ENCODE results near the gene MED31. TPM values are rescaled to one million over a fixed set of nuclear protein-coding genes. Genes with fewer than 3 reads are reported as not detected.

Gene MED31
- total RNA-seq, 3 donors from 2014 or later (not counting 1 experiment from before 2014, with no cell fraction given), result 8.3 to 26.1 (median 19.1) TPM

DNA sequence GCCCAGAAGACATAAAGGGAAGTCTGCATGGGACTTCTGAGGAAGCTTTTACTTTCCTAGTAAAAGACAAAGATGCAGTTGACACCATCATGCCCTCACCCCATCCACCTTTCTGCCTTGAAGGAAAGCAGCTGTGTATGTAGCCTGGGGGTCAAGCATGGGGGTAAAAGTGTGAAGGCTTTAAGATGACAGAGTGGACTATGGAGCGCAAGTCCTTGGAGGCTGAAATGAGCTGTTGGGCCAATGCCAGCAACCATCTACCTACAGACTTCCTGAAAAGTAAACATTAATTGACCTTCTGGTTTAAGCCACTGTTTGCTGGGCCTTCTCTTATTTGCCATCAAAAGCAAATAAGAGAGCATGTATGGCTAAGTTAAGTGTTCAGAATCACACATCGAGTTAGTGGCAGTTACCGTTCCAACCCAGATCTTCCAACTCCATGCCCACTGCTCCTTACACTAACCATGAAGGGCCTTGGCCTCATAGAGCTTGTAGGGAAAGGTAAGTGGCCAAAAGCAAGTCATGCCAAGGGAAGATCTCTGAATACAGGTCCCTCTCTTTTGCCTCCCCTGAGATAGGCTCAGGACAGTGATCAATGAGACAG, 31.8 kb upstream of the MED31 start:
- peaks cover 0 to 2% of the 10 kb centered on the region in 2 donors for H3K4me1 Mint-ChIP-seq
- 96% methylated on average over 3 of the region's 3 CpGs for WGBS (ENCODE audit: insufficient coverage)
- Histone ChIP-seq H3K4me1 (ENCODE audit: control insufficient read depth, insufficient read depth, low read length) (peaks cover 2% of the 10 kb centered on the region), H3K27me3 (ENCODE audit: control insufficient read depth, insufficient read depth, low read length) (peaks cover 1% of the 10 kb centered on the region), H3K36me3 (ENCODE audit: control insufficient read depth, insufficient read depth, low read length) (no peaks in the 10 kb centered on the region), H3K9me3 (ENCODE audit: control insufficient read depth, insufficient read depth, low read length) (no peaks in the 10 kb centered on the region), H3K4me3 (ENCODE audit: low read length) (no peak overlapping the region), H3K27ac (ENCODE audit: low read length) (no peak overlapping the region)
- no peak overlapping the region for H3K4me3 Mint-ChIP-seq
- no peaks in the 10 kb centered on the region for H3K36me3 Mint-ChIP-seq
- TF ChIP-seq, protein P1, sequence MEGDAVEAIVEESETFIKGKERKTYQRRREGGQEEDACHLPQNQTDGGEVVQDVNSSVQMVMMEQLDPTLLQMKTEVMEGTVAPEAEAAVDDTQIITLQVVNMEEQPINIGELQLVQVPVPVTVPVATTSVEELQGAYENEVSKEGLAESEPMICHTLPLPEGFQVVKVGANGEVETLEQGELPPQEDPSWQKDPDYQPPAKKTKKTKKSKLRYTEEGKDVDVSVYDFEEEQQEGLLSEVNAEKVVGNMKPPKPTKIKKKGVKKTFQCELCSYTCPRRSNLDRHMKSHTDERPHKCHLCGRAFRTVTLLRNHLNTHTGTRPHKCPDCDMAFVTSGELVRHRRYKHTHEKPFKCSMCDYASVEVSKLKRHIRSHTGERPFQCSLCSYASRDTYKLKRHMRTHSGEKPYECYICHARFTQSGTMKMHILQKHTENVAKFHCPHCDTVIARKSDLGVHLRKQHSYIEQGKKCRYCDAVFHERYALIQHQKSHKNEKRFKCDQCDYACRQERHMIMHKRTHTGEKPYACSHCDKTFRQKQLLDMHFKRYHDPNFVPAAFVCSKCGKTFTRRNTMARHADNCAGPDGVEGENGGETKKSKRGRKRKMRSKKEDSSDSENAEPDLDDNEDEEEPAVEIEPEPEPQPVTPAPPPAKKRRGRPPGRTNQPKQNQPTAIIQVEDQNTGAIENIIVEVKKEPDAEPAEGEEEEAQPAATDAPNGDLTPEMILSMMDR (IDR thresholded peaks at IDR 0.05), result no peak
- H3K27me3 Mint-ChIP-seq (ENCODE audit: low read depth in 2 of 2), result peaks cover 40 to 66% of the 10 kb centered on the region in 2 donors
- DNase-seq, result no peak
- no peak for ATAC-seq
- intact Hi-C loops (cut with micrococcal nuclease), result no loop called here
- no peaks in the 10 kb centered on the region for H3K9me3 Mint-ChIP-seq
- no peak overlapping the region for H3K27ac Mint-ChIP-seq

DNA sequence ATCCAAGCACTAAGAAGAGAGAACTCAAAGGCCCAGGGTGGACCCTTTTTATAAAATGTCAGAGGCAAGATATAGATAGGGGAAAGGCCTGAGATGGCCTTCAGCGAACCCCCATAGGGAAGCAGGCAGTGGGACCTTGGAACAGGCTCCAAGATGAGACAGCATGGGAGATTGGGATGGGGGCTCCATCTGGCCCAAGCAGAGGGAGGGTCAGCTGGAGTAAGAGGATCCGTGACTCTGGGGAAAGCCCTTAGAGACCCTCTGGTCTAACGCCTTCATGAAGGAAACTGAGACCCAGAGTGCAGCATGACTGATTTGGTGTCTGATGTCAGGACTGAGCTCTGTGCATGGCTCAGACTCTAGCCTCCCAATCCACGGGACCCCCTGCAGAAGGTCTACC, 30.9 kb upstream of the MED31 start:
- intact Hi-C loops (cut with micrococcal nuclease), result no loop called here
- H3K36me3 ChIP-seq (ENCODE audit: control insufficient read depth, insufficient read depth, low read length), result no peaks in the 10 kb centered on the region
- 90% methylated on average over 4 of the region's 4 CpGs for WGBS (ENCODE audit: insufficient coverage)
- no peak for ATAC-seq
- H3K9me3 ChIP-seq (ENCODE audit: control insufficient read depth, insufficient read depth, low read length), result no peaks in the 10 kb centered on the region
- H3K27me3 ChIP-seq (ENCODE audit: control insufficient read depth, insufficient read depth, low read length), result peaks cover 9% of the 10 kb centered on the region
- H3K4me3 Mint-ChIP-seq, result no peak overlapping the region
- peaks cover 42 to 72% of the 10 kb centered on the region in 2 donors for H3K27me3 Mint-ChIP-seq (ENCODE audit: low read depth in 2 of 2)
- no peak overlapping the region for H3K27ac ChIP-seq (ENCODE audit: low read length)
- H3K9me3 Mint-ChIP-seq, result no peaks in the 10 kb centered on the region
- H3K4me1 Mint-ChIP-seq, result peaks cover 7 to 11% of the 10 kb centered on the region in 2 donors
- H3K4me3 ChIP-seq (ENCODE audit: low read length), result no peak overlapping the region
- H3K27ac Mint-ChIP-seq, result no peak overlapping the region
- no peaks in the 10 kb centered on the region for H3K36me3 Mint-ChIP-seq
- TF ChIP-seq, protein P1 (IDR thresholded peaks at IDR 0.05), result no peak
- DNase-seq, result no peak
- H3K4me1 ChIP-seq (ENCODE audit: control insufficient read depth, insufficient read depth, low read length), result peaks cover 10% of the 10 kb centered on the region

DNA sequence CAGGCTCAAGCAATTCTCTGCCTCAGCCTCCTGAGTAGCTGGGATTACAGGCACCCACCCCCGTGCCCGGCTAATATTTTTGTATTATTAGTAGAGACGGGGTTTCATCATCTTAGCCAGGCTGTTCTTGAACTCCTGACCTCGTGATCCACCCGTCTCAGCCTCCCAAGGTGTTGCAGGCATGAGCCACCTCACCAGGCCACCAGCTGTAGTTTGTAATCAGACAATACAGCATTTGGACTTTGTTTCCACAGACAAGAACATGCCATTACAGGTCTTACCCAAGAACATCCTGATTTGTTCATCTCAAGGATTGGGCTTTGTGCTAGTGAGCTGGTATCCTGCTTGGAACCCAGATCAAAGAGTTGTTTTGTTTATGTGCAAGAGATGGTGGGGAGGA, 30.3 kb upstream of the MED31 start:
- Histone ChIP-seq H3K36me3 (ENCODE audit: control insufficient read depth, insufficient read depth, low read length) (no peaks in the 10 kb centered on the region), H3K27me3 (ENCODE audit: control insufficient read depth, insufficient read depth, low read length) (peaks cover 12% of the 10 kb centered on the region), H3K27ac (ENCODE audit: low read length) (no peak overlapping the region), H3K9me3 (ENCODE audit: control insufficient read depth, insufficient read depth, low read length) (no peaks in the 10 kb centered on the region), H3K4me3 (ENCODE audit: low read length) (no peak overlapping the region), H3K4me1 (ENCODE audit: control insufficient read depth, insufficient read depth, low read length) (peaks cover 15% of the 10 kb centered on the region)
- Mint-ChIP-seq H3K9me3 (no peaks in the 10 kb centered on the region), H3K4me3 (no peak overlapping the region), H3K27ac (no peak overlapping the region), H3K36me3 (no peaks in the 10 kb centered on the region), H3K27me3 (ENCODE audit: low read depth in 2 of 2) (peaks cover 39 to 70% of the 10 kb centered on the region in 2 donors), H3K4me1 (peaks cover 8 to 14% of the 10 kb centered on the region in 2 donors)
- TF ChIP-seq, protein P1 (IDR thresholded peaks at IDR 0.05), result no peak
- ATAC-seq (no peak), DNase-seq (no peak)
- intact Hi-C loops (cut with micrococcal nuclease), result no loop called here
- 90% methylated on average over 5 of the region's 5 CpGs for WGBS (ENCODE audit: insufficient coverage)

DNA sequence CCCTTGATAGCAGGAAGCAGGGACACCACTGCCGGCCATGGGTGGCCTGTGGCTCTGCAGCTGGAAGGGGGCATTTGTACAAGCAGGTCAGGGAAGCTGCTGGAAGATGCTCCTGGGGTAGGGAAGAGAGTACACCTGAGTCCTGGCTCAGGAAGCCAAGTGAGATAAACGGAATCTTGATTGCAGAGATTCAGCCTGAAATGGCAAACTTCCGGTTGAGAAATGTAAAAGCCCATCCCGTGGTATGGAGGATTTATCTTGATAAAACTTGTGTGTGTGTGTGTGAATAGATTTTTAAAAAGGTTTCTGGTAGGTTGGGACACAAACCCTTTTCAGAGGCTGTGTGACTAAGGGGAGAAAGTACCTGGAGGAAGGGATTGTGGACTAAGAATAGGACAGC, 29.8 kb upstream of the MED31 start:
- Histone ChIP-seq H3K36me3 (ENCODE audit: control insufficient read depth, insufficient read depth, low read length) (no peaks in the 10 kb centered on the region), H3K4me3 (ENCODE audit: low read length) (no peak overlapping the region), H3K4me1 (ENCODE audit: control insufficient read depth, insufficient read depth, low read length) (peaks cover 15% of the 10 kb centered on the region), H3K27me3 (ENCODE audit: control insufficient read depth, insufficient read depth, low read length) (peaks cover 12% of the 10 kb centered on the region), H3K9me3 (ENCODE audit: control insufficient read depth, insufficient read depth, low read length) (no peaks in the 10 kb centered on the region), H3K27ac (ENCODE audit: low read length) (no peak overlapping the region)
- Mint-ChIP-seq H3K4me1 (peaks cover 8 to 14% of the 10 kb centered on the region in 2 donors), H3K36me3 (no peaks in the 10 kb centered on the region), H3K27me3 (ENCODE audit: low read depth in 2 of 2) (peaks cover 40 to 65% of the 10 kb centered on the region in 2 donors), H3K4me3 (no peak overlapping the region), H3K9me3 (no peaks in the 10 kb centered on the region), H3K27ac (no peak overlapping the region)
- WGBS (ENCODE audit: insufficient coverage), result 83% methylated on average over 4 of the region's 4 CpGs
- no peak for DNase-seq
- intact Hi-C loops (cut with micrococcal nuclease), result no loop called here
- TF ChIP-seq, protein P1 (IDR thresholded peaks at IDR 0.05), result no peak
- no peak for ATAC-seq

Measured in natural killer cell (primary cell).